Sigmoid colon (tissue), 7 donors: ENCODE measurements around the gene GPS1. TPM values are rescaled to one million over a fixed set of nuclear protein-coding genes. Genes with fewer than 3 reads are reported as not detected.

Experiments used
- DNase-seq: peaks from one replicate; pipeline ENCODE4 v3.0.0-alpha.2; 2019
- H3K27ac ChIP-seq, 4 donors: fragments of 200-600 bp; sonication (generic); one replicate each; pipeline ENCODE4 v1.5.1; 2016 to 2019; ENCODE audit warnings: mild to moderate bottlenecking in 1 of 4
- H3K27me3 ChIP-seq, 3 donors: fragments of 200-600 bp; sonication (generic); one replicate each; pipeline ENCODE4 v1.5.1; 2019; ENCODE audit warnings: mild to moderate bottlenecking in 1 of 3
- H3K36me3 ChIP-seq, 4 donors: fragments of 200-600 bp; sonication (generic); one replicate each; pipeline ENCODE4 v1.5.1; 2016 to 2019
- H3K4me1 ChIP-seq, 4 donors: fragments of 200-600 bp; sonication (generic); one replicate each; pipeline ENCODE4 v1.5.1; 2017 to 2019
- H3K4me3 ChIP-seq, 4 donors: fragments of 200-600 bp; sonication (generic); one replicate each; pipeline ENCODE4 v1.5.1; 2017 to 2019; ENCODE audit warnings: mild to moderate bottlenecking in 2 of 4, moderate library complexity in 1 of 4
- H3K9me3 ChIP-seq, 4 donors: fragments of 200-600 bp in 3 of 4; sonication (generic) in 3 of 4; one replicate each; pipeline versions ENCODE4 v1.5.1 to v1.6.1; 2013 to 2019
- EP300 ChIP-seq, 4 donors: sonication (generic); formaldehyde crosslinking; IDR thresholded peaks; one replicate each; pipeline ENCODE4 v1.6.1; 2017; ENCODE audit warnings: antibody characterized with exemption in 4 of 4
- POLR2A ChIP-seq, 2 donors: fragments of 450-650 bp; IDR thresholded peaks; one replicate each; pipeline ENCODE4 v1.6.1; 2016; ENCODE audit warnings: antibody characterized with exemption in 2 of 2, mild to moderate bottlenecking in 2 of 2, moderate library complexity in 2 of 2
- POLR2AphosphoS5 ChIP-seq, 4 donors: sonication (generic); formaldehyde crosslinking; IDR thresholded peaks; one replicate each; pipeline ENCODE4 v1.6.1; 2017; ENCODE audit warnings: antibody characterized with exemption in 4 of 4
- WGBS, 2 donors: extraction: QIAGEN DNeasy Blood & Tissue Kit; methylation state at CpG; one replicate each; pipeline ENCODE4 v1.1.7; 2013; 5-methylcytosine and 5-hydroxymethylcytosine counted together
- intact Hi-C: fragments of 100-400 bp; cut with DNase I; formaldehyde crosslinking; loops from one replicate; pipeline ENCODE4 v1.15.1; 2023
- polyA plus RNA-seq, 3 donors: library from polyadenylated mRNA; stranded (reverse); fragments of 200-250 nt; gene quantifications; one replicate each; pipeline ENCODE4 v1.2.3, GENCODE V29; 2013
- total RNA-seq, 4 donors: library from RNA; depleted of rRNA; stranded (reverse); fragments of >200 nt; gene quantifications; one replicate each; pipeline ENCODE4 v1.1.0, GENCODE V29; 2016
- TF ChIP-seq, protein P1 (sequence below), 4 experiments: fragments of 450-650 bp in 3 of 4; fragments of 200-600 bp in 1 of 4; IDR thresholded peaks; one replicate each; pipeline ENCODE4 v1.5.1; 2016 to 2019; ENCODE audit warnings: antibody characterized with exemption in 4 of 4, mild to moderate bottlenecking in 3 of 4, moderate library complexity in 2 of 4
- donor health status: healthy with polysubstance abuse.
- donor health status: Bipolar disorder and iron deficiency.
- donor health status: healthy.

The GPS1 gene
- total and polyA plus RNA-seq, 7 donors: 64.6 to 83.6 (median 69.1) TPM

DNA sequence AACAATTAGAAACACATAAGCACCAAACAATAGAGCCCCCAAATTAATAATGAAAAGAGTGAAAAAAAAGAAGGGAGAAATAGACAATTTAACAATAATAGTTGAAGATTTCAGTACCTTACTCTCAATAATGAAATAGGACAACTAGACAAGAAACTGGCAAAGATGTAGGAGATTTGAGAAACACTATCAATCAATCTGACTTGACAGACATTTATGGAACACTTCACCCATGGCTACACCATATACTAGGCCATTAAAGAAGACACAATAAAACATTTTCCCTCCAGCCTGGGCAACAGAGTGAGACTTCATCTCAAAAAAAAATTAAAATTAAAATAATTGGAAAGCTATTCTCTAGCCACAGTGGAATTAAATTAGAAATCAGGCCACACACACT lies 18.9 kb downstream of the GPS1 start:
- Histone ChIP-seq H3K4me3 (no peak overlapping the region), H3K27ac (no peak overlapping the region), H3K36me3 (no peaks in the 10 kb centered on the region), H3K27me3 (no peaks in the 10 kb centered on the region), H3K9me3 (no peaks in the 10 kb centered on the region), H3K4me1 (peaks cover 0 to 9% (median 8%) of the 10 kb centered on the region in 4 donors)
- intact Hi-C loops: no loop called here
- no peak for DNase-seq
- no peak for TF ChIP-seq POLR2AphosphoS5 (IDR thresholded peaks at IDR 0.05)
- TF ChIP-seq EP300 (IDR thresholded peaks at IDR 0.05): no peak
- TF ChIP-seq, protein P1, sequence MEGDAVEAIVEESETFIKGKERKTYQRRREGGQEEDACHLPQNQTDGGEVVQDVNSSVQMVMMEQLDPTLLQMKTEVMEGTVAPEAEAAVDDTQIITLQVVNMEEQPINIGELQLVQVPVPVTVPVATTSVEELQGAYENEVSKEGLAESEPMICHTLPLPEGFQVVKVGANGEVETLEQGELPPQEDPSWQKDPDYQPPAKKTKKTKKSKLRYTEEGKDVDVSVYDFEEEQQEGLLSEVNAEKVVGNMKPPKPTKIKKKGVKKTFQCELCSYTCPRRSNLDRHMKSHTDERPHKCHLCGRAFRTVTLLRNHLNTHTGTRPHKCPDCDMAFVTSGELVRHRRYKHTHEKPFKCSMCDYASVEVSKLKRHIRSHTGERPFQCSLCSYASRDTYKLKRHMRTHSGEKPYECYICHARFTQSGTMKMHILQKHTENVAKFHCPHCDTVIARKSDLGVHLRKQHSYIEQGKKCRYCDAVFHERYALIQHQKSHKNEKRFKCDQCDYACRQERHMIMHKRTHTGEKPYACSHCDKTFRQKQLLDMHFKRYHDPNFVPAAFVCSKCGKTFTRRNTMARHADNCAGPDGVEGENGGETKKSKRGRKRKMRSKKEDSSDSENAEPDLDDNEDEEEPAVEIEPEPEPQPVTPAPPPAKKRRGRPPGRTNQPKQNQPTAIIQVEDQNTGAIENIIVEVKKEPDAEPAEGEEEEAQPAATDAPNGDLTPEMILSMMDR (IDR thresholded peaks at IDR 0.05): no peak
- no peak for TF ChIP-seq POLR2A (IDR thresholded peaks at IDR 0.05)

GRCh38 chr17:82072827-82073226 lies 21.1 kb downstream of the GPS1 start:
- H3K36me3 ChIP-seq: no peaks in the 10 kb centered on the region
- TF ChIP-seq POLR2A (IDR thresholded peaks at IDR 0.05) (no peak), POLR2AphosphoS5 (IDR thresholded peaks at IDR 0.05) (no peak), EP300 (IDR thresholded peaks at IDR 0.05) (no peak)
- TF ChIP-seq, protein P1 (IDR thresholded peaks at IDR 0.05): no peak
- DNase-seq: no peak
- intact Hi-C loops: no loop called here
- no peaks in the 10 kb centered on the region for H3K9me3 ChIP-seq
- 23 to 64% methylated on average over 6 of the region's 6 CpGs for WGBS, 2 donors
- H3K27me3 ChIP-seq: no peaks in the 10 kb centered on the region
- no peaks in the 10 kb centered on the region for H3K4me1 ChIP-seq
- H3K27ac ChIP-seq: no peak overlapping the region
- H3K4me3 ChIP-seq: no peak overlapping the region

DNA sequence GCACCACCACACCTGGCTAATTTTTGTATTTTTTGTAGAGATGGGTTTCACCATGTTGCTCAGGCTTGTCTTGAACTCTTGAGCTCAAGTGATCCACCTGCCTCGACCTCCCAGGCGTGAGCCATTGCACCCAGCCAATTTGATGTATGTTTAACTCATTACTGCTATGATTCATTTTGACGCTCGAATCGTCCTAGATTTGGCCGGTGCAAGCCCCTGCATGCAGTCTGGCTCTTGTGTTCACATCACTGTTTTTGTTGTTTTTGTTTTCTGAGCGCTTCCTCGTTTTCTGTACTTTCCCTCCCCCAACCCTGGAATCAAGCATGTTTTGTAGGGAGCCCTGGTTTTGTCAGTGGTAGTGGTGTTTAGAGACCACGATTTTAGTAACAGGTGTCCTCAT lies 21.7 kb downstream of the GPS1 start:
- Histone ChIP-seq H3K27ac (no peak overlapping the region), H3K27me3 (no peaks in the 10 kb centered on the region), H3K9me3 (no peaks in the 10 kb centered on the region), H3K4me3 (no peak overlapping the region), H3K36me3 (peaks cover 0 to 2% (median 0%) of the 10 kb centered on the region in 4 donors), H3K4me1 (no peaks in the 10 kb centered on the region)
- intact Hi-C loops: no loop called here
- DNase-seq: no peak
- 85 to 87% methylated on average over 9 of the region's 9 CpGs for WGBS, 2 donors
- TF ChIP-seq, protein P1 (IDR thresholded peaks at IDR 0.05): no peak
- no peak for TF ChIP-seq POLR2AphosphoS5 (IDR thresholded peaks at IDR 0.05)
- no peak for TF ChIP-seq EP300 (IDR thresholded peaks at IDR 0.05)
- TF ChIP-seq POLR2A (IDR thresholded peaks at IDR 0.05): no peak

GRCh38 chr17:82076018-82076784 lies 24.5 kb downstream of the GPS1 start:
- DNase-seq: no peak
- 83 to 84% methylated on average over 25 of the region's 25 CpGs for WGBS, 2 donors
- Histone ChIP-seq H3K27me3 (no peaks in the 10 kb centered on the region), H3K36me3 (peaks cover 14 to 30% (median 21%) of the 10 kb centered on the region in 4 donors), H3K9me3 (no peaks in the 10 kb centered on the region), H3K4me3 (no peak overlapping the region), H3K4me1 (no peaks in the 10 kb centered on the region), H3K27ac (no peak overlapping the region)
- TF ChIP-seq EP300 (IDR thresholded peaks at IDR 0.05) (no peak), POLR2A (IDR thresholded peaks at IDR 0.05) (no peak)
- TF ChIP-seq, protein P1 (IDR thresholded peaks at IDR 0.05): no peak
- intact Hi-C loops: no loop called here
